ENCODE measurements around the gene ATG3.
"Not testable (repeated sequence)": the region's sequence is repeated elsewhere in the genome, so short reads cannot be mapped to it uniquely, and the experiment has no call there.

Gene ATG3

DNA sequence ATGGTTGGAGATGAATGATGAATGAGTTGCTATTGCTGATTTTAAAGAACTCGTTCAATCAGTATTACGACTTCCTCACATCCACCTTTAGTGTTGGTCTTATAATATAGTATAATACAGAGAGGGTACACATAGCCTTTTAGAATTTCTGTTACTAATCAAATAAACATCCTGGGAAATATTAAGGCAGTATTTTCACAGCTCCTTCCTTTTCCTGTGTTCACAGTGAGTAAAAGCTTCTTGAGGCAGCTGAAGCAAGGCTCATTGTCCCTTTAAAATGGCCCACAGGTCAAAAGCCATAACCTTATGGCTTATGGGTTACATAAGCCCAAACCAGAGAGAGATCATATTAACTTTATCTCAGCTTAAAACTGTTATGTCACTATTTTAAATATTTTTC, 61.1 kb downstream of the ATG3 start:
- H3K4me1 ChIP-seq (ENCODE audit: insufficient read depth, low read length), result no peaks in the 10 kb centered on the region
- H3K9me3 ChIP-seq (ENCODE audit: control insufficient read depth, insufficient read depth, low read length), result no peaks in the 10 kb centered on the region
- no peak overlapping the region for H3K9ac ChIP-seq (ENCODE audit: low read depth, low read length)
- H3K36me3 ChIP-seq (ENCODE audit: insufficient read depth, low read length), result no peaks in the 10 kb centered on the region

DNA sequence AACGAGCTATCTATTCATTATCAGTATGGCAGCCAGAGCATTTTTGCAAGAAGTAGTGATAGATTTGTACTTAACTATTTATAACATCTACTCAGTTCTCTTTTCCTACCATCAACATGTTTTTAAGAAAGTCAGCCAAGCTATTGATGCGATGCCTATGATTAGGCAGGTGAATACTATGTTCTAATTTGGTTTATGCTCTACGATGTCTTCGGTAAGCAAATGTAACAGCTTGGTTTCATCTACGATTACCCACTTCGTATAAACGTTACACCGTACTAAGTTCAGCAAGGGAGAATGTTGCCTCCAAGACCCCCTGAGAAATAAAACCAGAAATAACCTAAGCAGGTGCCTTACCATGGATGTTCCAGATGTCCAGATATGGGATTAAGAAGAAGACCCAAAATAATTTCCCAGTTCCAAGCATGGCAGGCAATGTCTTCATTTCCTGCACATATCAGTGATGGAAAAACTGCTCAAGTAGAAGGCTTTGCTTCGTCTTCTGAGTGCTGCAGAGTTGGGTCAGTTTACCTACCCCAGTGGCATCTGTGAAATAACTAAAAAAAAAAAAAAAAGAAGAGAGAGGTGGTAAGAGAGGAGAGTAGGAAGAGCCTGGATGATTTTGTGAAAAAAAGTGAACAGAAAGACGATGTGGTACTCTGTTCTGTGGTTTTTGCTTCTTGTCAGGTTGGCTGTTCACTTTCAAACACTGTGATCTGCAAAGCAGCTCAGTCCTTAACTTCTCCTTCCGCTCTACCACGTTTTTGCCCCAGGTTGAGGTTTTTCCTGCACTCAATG, 62.6 kb downstream of the ATG3 start, which contains the start of gene BTLA:
BTLA (minus strand) TSS at position 559 of the 798 bp plus-strand sequence; CDS start at position 445, 114 bp downstream.
- Histone ChIP-seq H3K36me3 (ENCODE audit: insufficient read depth, low read length) (no peaks in the 10 kb centered on the region), H3K9me3 (ENCODE audit: control insufficient read depth, insufficient read depth, low read length) (no peaks in the 10 kb centered on the region), H3K9ac (ENCODE audit: low read depth, low read length) (no peak within 1 kb of the TSS), H3K4me1 (ENCODE audit: insufficient read depth, low read length) (no peaks in the 10 kb centered on the region)

DNA sequence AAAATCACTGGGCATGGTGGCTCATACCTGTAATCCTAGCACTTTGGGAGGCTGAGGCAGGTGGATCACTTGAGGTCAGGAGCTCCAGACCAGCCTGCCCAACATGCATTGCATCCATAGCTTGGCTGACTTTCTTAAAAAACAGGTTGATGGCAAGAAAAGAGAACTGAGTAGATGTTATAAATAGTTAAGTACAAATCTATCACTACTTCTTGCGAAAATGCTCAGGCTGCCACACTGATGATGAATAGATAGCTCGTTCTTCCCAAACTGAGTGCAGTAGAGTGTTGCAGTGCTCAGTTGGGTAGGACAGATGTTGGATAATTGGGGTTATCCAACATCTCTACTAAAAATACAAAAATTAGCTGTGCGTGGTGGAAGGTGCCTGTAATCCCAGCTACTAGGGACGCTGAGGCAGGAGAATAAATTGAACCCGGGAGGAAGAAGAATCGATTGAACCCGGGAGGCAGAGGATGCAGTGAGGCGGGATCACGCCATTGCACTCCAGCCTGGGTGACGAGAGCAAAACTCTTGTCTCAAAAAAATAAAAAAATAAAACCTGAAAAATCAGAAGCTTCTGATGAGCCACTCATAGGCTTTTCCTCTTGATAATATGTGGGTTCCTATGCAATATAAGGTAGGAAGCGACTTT, 63.7 kb downstream of the ATG3 start:
- no peaks in the 10 kb centered on the region for H3K4me1 ChIP-seq (ENCODE audit: insufficient read depth, low read length)
- no peaks in the 10 kb centered on the region for H3K36me3 ChIP-seq (ENCODE audit: insufficient read depth, low read length)
- H3K9me3 ChIP-seq (ENCODE audit: control insufficient read depth, insufficient read depth, low read length), result no peaks in the 10 kb centered on the region
- no peak overlapping the region for H3K9ac ChIP-seq (ENCODE audit: low read depth, low read length)

DNA sequence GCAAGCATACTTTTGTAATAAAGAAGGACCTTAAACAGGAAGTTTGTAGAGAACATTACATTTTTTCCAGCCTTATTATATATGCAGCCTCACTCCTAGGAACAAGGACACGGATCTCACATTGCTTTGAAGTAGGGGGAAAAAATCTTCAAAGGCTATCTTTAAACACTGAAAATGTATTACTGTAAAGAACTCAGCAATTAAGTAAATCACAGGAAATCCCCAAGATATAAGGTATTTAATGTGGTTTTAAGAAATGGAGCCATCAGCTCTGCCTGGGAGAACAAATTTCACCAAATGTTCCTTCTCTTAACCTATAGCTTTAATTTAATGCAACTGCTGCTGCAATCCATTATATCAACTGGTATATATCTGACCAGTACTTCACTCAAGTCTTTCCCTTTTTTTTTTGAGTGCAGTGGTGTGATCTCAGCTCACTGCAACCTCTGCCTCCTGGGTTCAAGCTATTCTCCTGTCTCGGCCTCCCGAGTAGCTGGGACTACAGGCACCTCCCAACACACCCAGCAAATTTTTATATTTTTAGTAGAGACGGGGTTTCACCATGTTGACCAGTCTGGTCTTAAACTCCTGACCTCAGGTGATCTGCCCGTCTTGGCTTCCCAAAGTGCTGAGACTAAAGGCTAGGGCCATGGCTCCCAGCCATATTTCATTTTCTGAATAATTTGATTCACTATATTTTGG, 65.2 kb downstream of the ATG3 start:
- H3K4me1 ChIP-seq (ENCODE audit: insufficient read depth, low read length), result no peaks in the 10 kb centered on the region
- no peak overlapping the region for H3K9ac ChIP-seq (ENCODE audit: low read depth, low read length)
- no peaks in the 10 kb centered on the region for H3K9me3 ChIP-seq (ENCODE audit: control insufficient read depth, insufficient read depth, low read length)
- no peaks in the 10 kb centered on the region for H3K36me3 ChIP-seq (ENCODE audit: insufficient read depth, low read length)

DNA sequence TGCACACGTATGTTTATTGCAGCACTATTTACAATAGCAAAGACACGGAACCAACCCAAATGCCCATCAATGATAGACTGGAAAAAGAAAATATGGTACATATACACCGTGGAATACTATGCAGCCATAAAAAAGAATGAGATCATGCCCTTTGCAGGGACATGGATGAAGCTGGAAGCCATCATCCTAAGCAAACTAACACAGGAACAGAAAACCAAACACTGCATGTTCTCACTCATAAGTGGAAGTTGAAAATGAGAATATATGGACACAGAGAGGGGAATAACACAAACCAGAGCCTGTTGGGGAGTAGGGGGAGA, 67.4 kb downstream of the ATG3 start:
- H3K36me3 ChIP-seq (ENCODE audit: insufficient read depth, low read length); H3K9me3 ChIP-seq (ENCODE audit: control insufficient read depth, insufficient read depth, low read length); H3K9ac ChIP-seq (ENCODE audit: low read depth, low read length); H3K4me1 ChIP-seq (ENCODE audit: insufficient read depth, low read length): not testable (repeated sequence)

DNA sequence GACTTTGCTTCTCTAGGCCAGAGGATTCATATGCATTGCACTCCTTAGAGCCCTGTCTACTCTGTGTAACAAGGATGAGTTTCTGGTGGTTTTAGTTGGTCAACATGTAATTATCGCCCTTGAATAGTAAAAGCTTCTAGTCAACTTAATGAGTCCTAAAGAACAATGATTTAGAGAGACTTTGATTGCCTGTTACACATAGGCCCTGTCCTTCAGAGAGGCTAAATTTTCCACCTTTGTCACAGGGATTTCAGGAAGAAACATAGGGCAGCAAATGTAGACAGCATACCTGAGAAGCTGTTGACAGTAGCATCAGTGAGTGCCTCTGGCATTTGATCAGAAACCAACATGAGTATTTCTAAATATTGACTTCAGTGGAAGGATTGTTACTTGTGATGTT, 69.6 kb downstream of the ATG3 start:
- no peaks in the 10 kb centered on the region for H3K9me3 ChIP-seq (ENCODE audit: control insufficient read depth, insufficient read depth, low read length)

DNA sequence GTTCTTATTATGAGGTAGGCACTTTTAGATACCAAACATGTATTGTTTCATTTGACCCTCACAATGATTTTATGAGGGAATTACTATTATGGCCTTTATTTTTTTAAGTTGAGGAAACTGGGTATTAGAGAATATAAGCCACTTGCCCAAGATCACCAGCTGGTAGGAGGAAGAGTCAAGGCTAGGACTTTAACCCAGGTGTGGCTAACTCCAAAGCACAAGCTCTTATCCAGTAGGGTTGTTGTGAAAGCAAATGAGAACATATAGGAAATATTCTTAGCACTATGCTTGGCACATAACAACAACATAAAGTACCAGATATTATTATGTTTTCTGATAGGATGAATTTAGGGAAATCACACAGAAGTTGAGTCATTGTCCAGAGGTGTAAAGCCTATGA, 70.4 kb downstream of the ATG3 start:
- H3K9me3 ChIP-seq (ENCODE audit: control insufficient read depth, insufficient read depth, low read length), result no peaks in the 10 kb centered on the region
- H3K36me3 ChIP-seq (ENCODE audit: insufficient read depth, low read length), result no peaks in the 10 kb centered on the region
- H3K9ac ChIP-seq (ENCODE audit: low read depth, low read length), result no peak overlapping the region
- H3K4me1 ChIP-seq (ENCODE audit: insufficient read depth, low read length), result peaks cover 3% of the 10 kb centered on the region; the same call in 1 of the 2 replicates

More for the DNA sequence above, 69.6 kb downstream of the ATG3 start:
- H3K36me3 ChIP-seq (ENCODE audit: insufficient read depth, low read length), result no peaks in the 10 kb centered on the region
- no peak overlapping the region for H3K9ac ChIP-seq (ENCODE audit: low read depth, low read length)
- peaks cover 3% of the 10 kb centered on the region; the same call in 1 of the 2 replicates for H3K4me1 ChIP-seq (ENCODE audit: insufficient read depth, low read length)

DNA sequence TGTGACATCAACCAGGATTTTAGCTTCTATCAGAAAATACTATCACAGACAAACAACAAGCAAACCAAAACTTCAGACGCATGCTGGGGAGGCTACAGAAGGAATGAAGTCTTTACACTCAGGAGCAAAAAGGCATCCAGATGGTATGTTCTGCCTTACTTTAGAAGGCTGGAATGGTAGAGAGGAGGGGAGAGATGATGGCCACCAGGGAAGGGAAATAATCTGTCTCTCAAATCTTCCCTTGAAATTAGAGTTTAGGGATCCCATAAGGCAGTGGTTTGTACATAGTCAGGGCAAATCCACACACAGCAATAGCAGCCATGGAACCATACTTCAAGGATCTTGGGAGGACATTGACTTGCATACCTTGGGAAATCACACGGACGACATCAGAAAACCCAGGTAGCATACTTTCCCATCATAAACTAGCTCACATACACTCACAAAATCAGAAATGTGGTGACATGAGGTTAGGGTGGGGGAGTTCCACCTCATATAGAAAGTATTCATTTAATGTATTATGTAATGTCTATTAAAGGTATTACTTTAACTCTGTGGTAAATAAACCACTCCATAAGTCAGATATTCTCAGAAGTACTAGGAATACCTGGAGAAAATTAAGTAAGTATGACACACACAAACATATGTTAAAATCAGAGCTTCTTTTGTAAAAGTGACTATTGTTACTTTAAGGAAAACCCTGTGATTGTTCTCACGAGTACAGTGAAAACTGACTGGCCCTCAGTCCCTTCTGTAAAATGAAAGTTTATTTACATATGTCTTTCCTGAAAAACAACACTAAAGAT, 71.9 kb downstream of the ATG3 start:
- H3K4me1 ChIP-seq (ENCODE audit: insufficient read depth, low read length), result peaks cover 3% of the 10 kb centered on the region; the same call in 1 of the 2 replicates
- H3K9ac ChIP-seq (ENCODE audit: low read depth, low read length), result no peak overlapping the region
- H3K36me3 ChIP-seq (ENCODE audit: insufficient read depth, low read length), result no peaks in the 10 kb centered on the region
- H3K9me3 ChIP-seq (ENCODE audit: control insufficient read depth, insufficient read depth, low read length), result no peaks in the 10 kb centered on the region

DNA sequence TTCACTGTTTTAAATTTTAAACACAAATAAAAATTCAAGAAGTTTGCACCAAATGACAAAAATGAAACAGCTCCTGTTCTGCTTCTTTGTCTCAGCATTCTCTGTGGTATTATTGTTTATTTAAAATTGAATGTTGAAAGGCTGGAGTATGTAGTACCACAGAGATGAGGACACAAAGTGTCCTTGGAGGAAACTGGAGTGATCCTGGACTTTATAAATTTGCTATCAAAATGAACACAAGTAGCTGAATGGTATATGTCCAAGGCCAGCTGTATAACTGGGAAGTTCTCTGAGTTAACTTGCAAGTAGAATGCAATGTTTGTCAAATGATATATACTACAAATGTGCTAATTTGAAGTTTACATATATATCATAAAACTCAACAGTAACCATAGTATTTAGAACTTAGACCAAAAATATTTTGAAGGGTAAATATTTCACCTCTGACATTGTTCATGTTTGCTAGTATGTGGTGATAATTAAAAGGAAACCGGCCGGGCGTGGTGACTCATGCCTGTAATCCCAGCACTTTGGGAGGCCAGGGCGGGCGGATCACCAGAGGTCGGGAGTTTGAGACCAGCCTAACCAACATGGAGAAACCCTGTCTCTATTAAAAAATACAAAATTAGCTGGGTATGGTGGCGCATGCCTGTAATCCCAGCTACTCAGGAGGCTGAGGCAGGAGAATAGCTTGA, 74.8 kb downstream of the ATG3 start:
- Histone ChIP-seq H3K9ac (ENCODE audit: low read depth, low read length) (no peak overlapping the region), H3K9me3 (ENCODE audit: control insufficient read depth, insufficient read depth, low read length) (no peaks in the 10 kb centered on the region), H3K36me3 (ENCODE audit: insufficient read depth, low read length) (no peaks in the 10 kb centered on the region), H3K4me1 (ENCODE audit: insufficient read depth, low read length) (peaks cover 3% of the 10 kb centered on the region; the same call in 1 of the 2 replicates)

DNA sequence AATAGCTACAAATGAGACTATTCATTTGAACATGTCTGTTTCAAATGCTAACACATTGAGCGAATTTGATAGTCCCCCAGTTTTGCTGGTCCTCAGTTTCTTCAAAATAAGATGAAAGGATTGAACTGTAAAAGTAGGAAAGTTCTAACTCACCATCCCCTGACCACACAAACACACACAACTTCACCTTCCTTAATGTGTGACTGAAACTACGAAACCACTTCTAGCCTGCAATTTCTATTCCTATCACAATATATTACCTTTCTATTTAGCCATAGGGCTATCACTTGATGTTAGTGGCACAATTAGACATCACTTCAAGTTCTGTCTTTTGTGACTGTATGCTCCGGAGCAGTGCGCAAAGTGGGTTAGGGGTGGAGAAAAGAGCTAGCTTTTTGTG, 77.4 kb downstream of the ATG3 start:
- H3K9ac ChIP-seq (ENCODE audit: low read depth, low read length), result no peak overlapping the region
- H3K9me3 ChIP-seq (ENCODE audit: control insufficient read depth, insufficient read depth, low read length), result no peaks in the 10 kb centered on the region
- peaks cover 13% of the 10 kb centered on the region for H3K4me1 ChIP-seq (ENCODE audit: insufficient read depth, low read length)
- no peaks in the 10 kb centered on the region for H3K36me3 ChIP-seq (ENCODE audit: insufficient read depth, low read length)

DNA sequence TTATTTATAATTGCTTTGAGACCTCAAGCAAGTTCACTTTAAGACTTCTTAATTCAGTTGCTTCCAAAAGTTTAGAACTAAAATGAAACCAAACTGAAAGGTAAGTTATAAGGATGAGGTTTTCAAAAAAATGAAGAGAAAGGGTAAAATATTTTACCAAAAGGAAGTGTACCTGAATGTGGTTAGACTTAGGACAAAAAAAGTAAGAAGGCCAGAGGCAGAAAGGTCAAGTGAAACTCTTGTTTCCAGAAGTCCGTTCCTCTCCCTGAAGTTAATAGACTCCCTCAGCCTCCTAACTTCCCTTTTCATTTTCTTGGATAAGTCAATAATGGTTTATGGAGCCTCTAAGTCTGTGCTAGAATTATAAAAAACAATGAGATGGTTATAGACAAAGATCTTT, 79.1 kb downstream of the ATG3 start:
- no peak overlapping the region for H3K9ac ChIP-seq (ENCODE audit: low read depth, low read length)
- peaks cover 13% of the 10 kb centered on the region for H3K4me1 ChIP-seq (ENCODE audit: insufficient read depth, low read length)
- no peaks in the 10 kb centered on the region for H3K36me3 ChIP-seq (ENCODE audit: insufficient read depth, low read length)
- H3K9me3 ChIP-seq (ENCODE audit: control insufficient read depth, insufficient read depth, low read length), result no peaks in the 10 kb centered on the region

Data from ES-I3 (cell line).